HT1080 (cell line): ENCODE data around the gene LEF1. TPM values are rescaled to one million over a fixed set of nuclear protein-coding genes. Genes with fewer than 3 reads are reported as not detected.

Experiments used
- DNase-seq: peaks from one replicate; pipeline ENCODE4 v3.0.0-alpha.2; 2015; ENCODE audit warnings: low read depth
- total RNA-seq: library from RNA; depleted of rRNA; stranded (reverse); fragments of >200 nt; shearing (Covaris generic); gene quantifications from 2 replicates; pipeline ENCODE4 v1.2.3, GENCODE V29; 2014

The LEF1 gene
- total RNA-seq, 1 experiment from 2014 or later = 27.7 TPM

DNA sequence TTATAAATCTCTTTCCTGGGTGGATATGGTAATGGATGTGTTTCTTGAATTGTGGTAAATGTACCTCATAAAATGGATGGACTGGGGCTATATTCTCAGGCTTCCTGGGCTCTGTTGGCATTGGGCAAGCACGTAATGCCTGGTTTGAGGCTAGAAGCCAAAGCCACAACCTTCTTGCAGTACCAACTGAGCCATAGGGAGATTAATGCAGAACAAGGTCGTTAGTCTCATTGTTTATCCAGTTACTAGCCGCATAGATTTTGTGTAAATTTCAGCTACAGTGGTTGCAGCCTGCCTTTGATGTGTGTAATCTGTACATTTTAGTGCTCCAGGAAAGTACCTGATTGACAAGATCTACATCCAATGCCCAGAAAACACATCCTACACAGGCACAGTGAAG is 7.2 kb upstream of the LEF1 start:
- no peak for DNase-seq

DNA sequence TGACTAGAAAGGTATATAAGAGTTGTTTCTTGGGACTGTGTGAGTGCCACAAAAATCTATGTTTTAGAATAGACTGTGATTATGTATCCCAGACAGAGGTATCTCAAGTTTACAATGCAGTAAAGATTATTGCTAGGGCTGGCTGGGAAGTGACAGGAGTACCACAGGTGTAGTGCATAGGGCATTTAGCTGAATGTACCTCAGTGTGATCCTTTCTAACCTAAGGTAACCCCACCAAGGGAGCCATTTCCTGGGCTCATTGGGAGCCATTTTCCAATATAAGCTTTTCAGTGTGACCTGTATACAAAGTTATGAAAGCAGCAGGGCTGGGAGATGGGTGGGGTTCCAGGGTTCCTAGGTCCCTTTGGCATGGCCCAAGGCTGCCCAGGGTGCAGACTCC is 6.1 kb upstream of the LEF1 start:
- DNase-seq = no peak

DNA sequence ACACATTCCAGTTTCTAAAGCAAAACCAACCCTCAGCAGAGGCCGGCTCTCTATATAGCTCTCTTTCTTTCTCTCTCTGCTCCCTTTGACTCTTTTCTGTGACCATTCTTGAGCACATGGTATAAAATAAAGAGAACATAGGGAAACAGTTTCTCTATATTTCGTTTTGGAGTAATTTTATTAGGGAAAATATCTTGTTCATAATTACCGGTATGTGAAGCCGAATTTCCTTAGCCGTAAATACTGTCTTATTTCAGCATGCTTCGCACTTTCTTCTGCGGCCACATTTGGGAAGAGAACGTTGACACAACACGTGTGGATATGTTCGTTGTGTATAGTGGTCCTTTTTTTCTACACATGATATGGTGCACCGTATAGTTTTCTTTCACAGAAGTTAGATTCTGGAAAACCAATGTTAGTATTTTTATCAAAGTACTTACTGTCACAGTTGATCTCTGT is 4.9 kb upstream of the LEF1 start:
- no peak for DNase-seq

DNA sequence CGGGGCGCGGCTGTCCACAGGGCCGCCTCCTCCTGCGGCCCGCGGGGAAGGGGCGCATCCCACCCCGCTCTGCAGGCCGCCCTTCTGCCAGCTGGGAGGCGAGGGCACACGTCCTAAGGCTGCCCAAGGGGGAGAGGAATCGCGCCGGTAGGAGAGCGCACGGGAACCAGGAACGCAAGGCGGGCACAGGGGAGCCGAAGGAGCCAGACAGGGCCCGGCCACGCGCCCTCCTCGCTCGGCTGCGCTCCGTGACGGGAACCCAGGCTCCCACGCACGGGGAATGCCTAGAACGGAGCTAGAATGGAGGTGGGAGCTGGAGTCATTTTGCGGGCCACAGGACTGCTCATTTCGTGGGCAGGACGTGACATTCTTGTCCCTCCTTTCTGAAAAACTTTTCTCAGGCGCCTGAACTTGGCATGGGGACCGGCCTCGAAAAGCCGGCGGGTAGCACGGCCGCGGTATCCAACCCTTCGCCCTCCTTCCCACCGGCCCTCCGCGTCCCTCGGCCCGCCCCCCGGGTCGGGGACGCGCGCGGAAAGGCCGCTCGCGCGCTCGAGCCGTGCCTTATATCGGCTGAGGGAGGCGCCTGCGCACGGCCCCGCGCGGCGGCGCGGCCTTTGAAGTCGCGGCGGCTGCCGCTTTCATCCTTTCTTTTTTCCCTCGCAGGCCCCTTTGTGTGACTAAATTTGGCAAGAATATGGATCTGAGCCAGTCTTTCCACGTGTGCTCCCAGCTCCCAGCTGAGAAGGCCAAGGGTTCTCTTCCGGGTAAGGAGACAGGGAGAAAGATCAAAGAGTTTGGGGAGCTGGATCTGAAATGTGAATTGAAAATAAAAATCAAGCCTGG is 4.2 kb upstream of the LEF1 start:
- DNase-seq = no peak

DNA sequence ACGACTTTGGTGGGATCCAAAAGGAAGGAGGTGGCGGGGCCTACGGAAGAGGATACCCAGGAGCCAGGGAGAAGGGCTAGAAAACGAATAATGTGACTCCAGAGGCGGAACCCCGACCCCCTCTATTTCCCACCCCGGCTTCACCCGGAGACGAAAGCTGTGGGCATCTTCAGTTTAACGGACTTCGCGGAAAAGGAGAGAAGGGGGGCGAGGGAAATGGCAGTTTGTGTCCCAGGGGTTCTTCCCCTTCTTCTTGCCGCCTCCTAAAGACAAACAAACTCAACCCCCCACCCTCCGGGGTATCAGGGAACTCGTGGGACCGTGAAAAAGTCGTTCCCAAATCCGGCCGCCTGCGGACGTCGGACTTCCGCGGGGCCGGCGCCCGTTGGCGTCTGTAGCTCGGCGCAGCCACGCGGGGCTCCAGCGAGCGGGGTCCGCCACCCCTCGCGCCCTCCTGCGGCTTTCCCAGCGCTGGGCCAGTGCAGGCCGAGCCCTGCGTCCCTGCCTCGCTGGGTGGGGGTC is 3.6 kb upstream of the LEF1 start:
- no peak for DNase-seq

DNA sequence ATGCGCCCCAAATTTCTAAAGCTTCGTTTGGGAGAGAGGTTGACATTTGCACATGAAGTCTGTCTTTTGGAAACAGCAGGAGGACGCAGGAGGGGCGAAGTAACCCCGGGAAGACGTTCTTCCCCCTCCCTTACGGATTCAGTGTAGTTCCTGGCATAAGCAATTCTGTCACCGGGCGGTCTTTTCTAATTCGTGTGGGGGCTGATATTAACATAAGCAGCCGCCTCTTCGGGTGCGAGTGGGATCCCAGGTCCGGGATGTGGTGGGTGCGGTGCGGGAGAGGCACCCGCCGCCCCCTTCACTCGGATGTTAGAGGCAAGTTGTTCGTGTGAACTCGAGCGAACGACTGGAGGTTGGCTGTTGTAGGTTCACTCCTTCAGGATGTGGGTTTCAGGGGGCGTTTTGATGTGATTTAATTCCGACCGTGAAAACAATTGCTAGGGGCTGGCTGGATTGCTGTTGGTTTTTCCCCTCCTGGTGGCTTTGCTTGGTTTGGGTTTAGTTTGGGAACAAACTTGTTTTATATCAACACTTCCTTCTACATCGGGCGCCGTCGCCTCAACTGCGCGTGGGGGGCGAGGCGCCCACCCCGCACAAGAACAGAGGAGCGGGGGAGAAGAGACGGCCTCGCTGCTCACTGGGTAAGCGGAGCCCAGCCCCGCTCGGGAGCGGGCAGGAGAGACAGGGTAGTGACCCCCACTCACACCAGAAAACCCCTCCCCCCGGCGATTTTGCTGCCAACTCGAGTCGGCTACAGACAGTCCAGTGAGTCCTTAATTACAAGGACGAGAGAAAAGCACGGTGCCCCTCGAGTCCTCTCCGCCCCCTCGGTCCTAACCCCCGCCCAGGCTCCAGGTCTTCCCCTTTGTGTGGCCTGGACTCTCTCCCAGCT is 2.9 kb upstream of the LEF1 start:
- no peak for DNase-seq

DNA sequence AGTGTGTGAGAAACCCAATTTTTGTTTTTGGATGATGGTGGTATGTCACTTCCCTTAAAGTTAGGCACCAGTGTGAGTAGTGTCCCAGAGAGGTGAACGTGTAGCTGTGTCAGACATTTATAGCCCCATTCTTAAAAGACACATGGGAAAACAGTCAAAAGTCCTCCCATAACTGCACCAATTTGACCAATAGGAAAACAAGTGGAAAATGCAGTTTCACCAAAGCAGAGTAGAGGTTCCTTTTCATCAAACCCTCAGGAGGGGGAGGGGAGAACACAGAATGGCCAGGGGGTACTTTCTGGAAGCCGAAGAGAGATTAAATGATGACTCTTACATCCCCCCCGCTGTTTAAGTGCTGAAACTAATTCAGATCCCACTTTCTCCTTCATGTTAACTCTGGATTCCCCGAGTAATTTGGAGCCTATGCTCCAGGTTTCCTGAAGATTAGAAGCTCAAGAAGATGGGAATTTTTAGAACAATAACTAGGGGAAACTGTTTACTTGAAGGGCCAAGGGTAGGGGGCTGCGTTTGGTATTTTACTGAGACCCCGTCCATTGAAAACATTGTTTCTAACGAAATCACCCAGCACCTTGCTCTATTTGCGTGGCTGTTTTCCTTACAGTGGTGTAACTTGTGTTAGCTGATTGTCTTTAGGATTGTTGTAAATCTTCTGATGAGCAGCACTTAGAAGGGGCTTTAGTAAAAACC is 2.1 kb upstream of the LEF1 start:
- DNase-seq = no peak

DNA sequence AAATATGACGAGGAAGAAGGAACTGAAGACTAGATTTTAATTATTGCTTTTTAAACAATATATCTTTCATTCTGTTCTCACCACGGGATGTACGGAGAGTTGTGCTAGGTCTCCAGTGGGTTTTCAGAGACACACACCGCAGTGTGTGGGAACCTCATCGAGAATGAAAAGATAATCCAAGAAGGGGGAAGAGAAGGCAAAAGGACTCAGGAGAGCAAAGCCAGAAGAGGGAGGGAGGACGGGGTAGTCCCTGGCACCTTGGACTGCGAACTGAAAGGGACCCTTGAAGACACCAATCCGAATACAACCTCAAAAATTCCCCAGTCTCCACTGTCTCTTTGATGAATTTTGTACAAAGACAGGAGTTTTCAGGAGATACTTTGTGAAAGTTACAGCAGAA is 932 bp upstream of the LEF1 start:
- DNase-seq = no peak

DNA sequence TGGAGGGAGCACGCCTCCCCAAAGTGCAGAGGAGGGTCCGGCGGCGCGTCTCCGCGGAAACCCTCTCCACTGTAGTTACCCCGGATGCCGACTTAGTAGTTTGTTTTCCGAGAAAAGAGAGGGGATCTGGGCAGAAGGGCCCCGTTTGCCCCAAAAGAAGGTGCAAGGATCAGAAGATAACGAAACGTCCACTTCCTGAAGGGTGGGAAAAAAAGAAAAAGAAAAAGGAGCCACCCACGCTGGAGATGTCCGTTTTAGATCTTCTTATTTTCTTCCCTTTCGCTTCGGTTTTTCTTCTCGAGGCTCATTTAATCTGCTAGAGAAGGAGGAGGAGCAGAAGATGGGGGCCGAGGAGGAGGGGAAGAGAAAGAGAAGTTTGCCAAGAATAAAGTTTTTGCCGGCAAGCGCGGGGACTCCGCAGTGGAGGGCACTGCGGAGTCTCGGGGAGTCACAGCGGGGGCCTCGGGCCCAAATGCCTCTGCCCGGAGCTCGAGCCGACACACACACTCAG is 517 bp downstream of the LEF1 start:
- no peak for DNase-seq

DNA sequence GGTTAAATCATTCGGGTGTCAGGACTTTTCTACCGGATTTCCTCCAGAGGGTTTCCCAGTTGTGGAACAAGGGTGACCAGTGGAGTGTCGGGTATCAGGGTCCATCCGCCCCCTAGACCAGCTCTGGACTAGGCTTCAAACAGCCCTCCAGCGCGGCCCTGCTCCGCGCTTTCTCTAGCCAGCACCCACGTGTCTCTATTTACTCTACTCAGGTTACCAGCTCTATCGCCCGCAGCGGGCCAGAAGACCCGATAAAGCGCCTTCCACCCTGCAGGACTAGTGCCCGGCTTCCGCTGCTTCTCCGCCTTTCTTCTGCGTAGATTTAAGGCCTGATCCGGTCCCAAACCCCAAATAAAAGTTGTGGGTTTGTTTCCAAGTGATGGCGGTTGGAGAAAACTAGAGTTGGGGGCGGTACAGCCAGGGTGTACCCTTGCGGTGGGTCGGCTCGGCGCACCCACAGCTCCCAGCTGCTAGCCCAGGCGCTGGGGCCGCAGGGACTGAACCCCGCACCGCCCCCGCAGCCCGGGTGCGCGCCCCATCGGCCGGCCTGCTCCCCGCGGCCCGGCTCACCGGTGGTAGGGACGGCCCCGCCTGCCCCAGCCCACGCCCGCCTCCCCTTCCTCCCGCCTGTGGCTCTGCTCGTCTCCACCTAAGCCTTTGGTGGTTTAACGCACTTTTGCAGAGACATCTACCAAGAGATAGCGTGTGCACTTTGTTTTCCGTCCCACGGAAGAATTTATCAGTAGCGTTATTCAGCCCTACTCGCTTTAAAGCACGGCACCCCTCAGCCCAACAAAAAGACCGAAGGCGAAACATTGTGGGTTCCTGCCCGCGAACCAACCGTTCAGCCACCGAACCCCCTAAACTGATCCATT is 2.1 kb downstream of the LEF1 start:
- DNase-seq = peak; percentile 51

DNA sequence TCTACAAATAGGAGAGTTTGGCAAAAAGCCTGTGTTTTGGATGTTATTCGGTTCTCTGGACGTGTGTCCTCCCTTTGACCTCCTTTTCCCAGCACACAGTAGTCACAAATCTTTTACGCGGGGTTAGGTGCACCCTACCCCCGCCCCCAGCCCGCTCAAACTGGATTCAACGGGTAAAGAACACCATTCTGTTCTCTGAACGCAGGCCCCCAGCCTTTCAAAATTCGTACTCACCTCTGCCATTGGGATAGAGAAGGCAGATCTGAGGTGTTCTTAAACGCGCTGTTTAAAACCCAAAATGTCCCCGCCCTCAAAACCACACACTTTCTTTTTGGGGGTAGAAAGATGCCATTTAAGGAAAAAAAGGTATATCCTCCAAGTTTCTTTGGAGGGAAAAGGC is 2.7 kb downstream of the LEF1 start:
- DNase-seq = no peak

DNA sequence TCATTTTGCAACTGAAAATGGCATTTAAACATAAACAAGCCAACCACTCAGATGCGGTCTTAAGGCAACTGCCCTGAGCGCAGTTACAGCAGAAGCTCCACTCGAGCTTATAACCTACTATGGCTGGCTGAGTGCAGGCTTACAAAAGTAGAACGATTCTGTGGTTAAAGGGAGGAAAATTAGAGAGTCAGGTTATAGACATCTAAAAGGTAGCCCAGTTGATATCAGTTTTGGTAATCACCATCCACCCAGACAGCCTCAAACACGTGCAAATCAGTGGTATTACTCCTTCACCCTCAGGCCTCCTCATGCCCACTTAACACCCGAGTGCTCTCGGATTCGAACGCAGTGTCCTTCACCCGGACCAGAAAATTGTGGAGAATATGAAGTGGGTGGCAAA is 3.1 kb downstream of the LEF1 start:
- no peak for DNase-seq

DNA sequence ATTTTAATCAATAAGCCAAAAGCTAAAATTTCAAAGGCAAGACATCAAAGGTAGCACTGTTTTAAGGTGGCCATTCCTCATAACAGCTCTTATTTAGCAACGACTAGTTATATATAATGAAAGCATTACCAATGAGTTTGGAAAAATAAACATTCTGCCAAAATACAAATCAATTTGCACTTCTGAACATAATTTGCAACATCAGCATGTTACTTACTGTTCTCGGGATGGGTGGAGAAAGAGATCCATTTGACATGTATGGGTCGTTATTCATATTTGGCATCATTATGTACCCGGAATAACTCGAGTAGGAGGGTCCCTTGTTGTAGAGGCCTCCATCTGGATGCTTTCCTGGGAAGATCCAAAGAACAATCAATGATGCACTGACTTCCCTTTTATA is 5.4 kb downstream of the LEF1 start:
- no peak for DNase-seq

DNA sequence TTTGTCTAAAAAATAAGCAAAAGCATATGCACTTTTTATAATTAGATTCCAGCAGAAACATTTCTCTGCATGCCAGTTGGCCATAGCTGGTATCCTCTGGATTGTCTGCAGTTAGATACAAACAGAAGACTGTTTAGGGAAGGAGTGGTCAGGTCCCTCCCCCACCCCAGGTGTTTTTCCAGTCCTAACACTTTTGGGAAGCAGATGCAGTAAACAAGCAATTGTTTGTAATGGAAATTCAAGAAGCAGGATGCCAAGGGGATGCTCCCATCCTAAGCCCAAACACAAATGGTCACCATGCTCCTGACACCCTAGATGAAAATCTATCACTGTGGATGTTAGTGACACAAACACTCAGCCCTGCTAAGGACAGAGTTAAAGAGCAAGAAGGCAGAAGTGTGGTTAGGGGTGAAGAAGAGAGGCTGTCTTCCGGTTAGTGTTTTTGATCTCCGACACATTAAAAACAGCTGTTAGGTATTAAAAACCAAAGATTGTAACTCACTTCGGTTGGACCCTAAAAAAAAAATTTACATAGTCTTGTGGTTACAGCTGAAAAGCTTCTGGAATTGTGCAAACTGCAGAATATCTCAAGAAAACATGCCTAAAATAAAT is 7.9 kb downstream of the LEF1 start:
- DNase-seq = no peak

DNA sequence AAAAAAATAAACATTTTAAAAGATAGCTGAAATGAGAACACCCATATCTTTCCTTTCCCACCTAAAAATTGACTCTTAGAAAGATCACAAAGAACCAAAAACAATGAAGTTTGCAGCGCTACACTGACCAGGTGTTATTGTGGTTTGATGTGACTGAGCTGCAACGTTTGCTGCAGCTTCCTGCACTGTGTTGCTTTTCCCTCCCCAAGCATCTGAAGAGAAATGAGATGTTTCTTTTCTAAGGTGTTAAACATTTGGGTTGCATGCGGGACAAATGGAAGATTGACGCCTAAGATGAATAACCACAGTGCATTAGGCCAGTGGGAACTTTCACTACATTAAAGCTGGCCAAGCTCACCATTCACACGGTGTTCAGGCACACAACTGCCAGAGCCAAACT is 8.9 kb downstream of the LEF1 start:
- DNase-seq = no peak

DNA sequence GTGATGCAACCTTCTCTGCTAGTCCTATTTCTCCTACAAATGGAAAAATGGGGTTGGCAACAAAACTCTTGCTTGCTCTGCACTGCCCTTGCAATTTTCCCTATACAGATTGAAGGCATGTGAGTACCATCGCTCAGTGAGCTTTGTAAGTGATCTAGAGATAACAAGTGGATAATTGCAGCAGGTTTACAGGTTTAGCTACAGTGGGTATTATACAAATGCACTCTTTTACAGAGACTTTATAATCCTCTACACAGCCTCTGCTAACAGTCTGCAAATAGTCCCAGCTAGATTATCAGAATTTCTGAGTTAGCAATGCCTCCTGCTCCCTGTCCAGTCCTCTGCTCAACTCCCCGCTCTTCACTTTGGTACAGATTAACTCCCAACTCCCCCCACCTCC is 11.1 kb downstream of the LEF1 start:
- DNase-seq = no peak

DNA sequence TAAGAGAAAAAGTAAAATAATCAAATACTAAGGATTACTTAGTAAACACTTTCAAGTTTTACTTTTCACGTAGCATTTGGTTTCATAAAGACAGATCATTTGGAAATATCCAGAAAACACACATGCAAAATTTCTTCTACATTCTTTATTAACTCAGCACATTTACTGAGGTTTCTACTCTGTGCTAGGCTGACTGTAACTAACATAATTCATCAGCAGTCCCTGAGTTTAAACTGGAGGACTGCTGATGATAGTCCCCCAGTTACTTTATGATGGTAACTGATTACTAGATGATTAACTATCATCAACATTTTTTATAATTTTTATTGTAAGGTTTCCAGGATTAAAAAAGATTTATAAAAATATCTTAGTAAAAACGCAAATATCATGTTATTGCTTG is 12.3 kb downstream of the LEF1 start:
- DNase-seq = no peak

DNA sequence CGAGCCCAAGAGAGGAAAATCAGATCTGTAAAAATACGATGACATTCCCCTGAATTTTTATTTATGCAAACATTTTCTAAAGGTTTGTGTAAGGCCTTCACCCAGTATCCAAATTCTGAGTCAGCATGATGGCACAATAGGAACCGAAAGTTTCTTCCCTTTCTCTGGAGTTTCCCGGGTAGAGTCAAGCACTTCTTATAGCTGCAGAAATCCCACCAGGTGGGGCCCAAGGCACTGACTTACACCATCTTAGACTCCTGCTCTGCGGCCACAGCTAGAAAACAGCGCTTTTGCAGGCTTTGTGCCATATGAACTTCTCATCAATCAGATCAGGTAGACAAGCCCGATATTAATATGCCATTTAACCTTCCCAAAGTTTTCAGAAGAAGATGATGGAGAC is 13.4 kb downstream of the LEF1 start:
- peak; percentile 69 for DNase-seq

DNA sequence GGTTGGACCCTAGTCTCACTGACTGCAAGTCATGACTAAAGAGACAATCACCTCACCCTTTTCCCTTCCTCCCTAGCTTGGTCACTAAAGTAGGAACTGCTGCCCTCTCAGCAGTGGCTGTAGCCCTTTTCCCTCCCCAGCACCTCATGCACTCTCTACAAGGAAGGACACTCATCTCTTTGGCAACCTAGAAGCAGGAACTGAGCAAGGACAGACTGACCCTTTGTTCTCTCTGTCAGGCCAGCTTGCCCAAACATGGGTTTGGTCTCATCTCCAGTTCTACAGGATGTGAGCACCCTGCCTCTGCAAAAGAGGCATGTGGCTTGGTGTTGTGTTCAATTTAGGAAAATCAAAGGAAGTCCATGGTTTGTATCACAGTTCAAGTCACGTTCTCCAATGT is 15.8 kb downstream of the LEF1 start:
- peak; percentile 62 for DNase-seq
